GM18517 (cell line): ENCODE data around the gene DDO.

ENCODE experiments used
- ATAC-seq: cut with Tn5 transposase; IDR thresholded peaks from one replicate; pipeline ENCODE4 v1.9.1; 2021; ENCODE audit warnings: mild to moderate bottlenecking, moderate library complexity; ENCODE audit not compliant: unreplicated experiment

The DDO gene

GRCh38 chr6:110348961-110349690 is 66.2 kb downstream of the DDO start:
- no peak for ATAC-seq

- ATAC-seq: no peak
These were observed 70.3 kb downstream of the DDO start for GRCh38 chr6:110345025-110345424.

- no peak for ATAC-seq
These were observed 72.6 kb downstream of the DDO start for GRCh38 chr6:110342759-110343158.
